ENCODE results near the gene KCTD15. TPM values are rescaled to one million over a fixed set of nuclear protein-coding genes. Genes with fewer than 3 reads are reported as not detected.
A peak's percentile ranks its signal among the peaks of the same experiment; 100 is the strongest.

KCTD15 gene
- total and polyA plus RNA-seq, 10 donors = 7.6 to 31.8 (median 19.2) TPM

DNA sequence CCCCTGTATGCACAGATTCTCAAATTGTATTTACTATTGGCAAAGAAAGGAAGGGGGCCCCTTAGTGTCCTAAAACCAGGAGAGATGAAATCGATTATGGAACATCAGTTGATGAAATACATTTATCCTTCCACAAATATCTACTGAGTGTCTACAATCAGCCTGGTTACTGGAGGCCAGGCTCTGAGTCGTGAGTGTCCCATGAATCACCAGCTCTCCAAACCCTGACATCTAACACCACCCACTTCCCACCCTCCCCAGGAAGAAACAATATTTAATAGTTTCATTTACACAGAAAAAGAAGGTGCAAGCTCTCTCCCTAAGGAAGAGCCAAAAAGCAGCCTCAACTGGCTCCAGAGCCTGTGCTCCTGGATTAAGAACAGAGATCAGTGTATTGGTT, 25.2 kb downstream of the KCTD15 start:
- no peak for TF ChIP-seq CTCF (IDR thresholded peaks at IDR 0.05 in 8 of 11, conservative IDR thresholded peaks at IDR 0.05 in 3 of 11)
- no peak for TF ChIP-seq POLR2A (IDR thresholded peaks at IDR 0.05)
- no peak for TF ChIP-seq POLR2AphosphoS5 (IDR thresholded peaks at IDR 0.05)
- H3K27me3 ChIP-seq (replicated peaks in 1 of 7) = peaks cover 0 to 19% (median 0%) of the 10 kb centered on the region in 7 donors
- peaks cover 17 to 48% (median 29%) of the 10 kb centered on the region in 6 donors for H3K4me1 ChIP-seq
- H3K4me3 ChIP-seq = no peak overlapping the region
- no peak for DNase-seq
- whole genome bisulfite sequencing, 5 donors = 38 to 78% (median 54%) methylated on average over 2 of the region's 2 CpGs
- H3K36me3 ChIP-seq = no peaks in the 10 kb centered on the region
- peak overlapping the region in 5 of 8 donors; percentile 75 to 89 (median 89) for H3K27ac ChIP-seq
- intact Hi-C loops (cut with DNase I; ENCODE audit: low total_unique reads) = no loop called here
- H3K9me3 ChIP-seq = no peaks in the 10 kb centered on the region

DNA sequence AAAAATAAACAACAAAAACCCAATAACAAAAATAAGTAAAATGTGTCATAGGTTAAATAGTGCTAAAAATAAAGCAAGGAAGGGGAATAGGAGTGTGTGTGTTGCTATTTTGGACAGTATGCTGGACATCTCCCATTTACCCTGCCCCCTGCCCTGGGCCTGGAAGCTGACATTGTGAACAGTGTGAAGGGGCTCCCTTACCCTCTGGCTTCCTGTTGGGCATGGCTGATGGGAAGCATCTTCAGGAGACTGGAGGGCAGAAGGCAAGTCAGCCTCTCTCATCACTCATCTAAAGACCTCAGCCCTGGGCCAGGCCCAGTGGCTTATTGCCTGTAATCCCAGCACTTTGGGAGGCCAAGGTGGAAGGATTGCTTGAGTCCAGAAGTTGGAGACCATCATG, 26.7 kb downstream of the KCTD15 start:
- DNase-seq = peak; percentile 18
- Histone ChIP-seq H3K4me3 (no peak overlapping the region), H3K27ac (no peak overlapping the region), H3K27me3 (replicated peaks in 1 of 7) (peaks cover 0 to 21% (median 0%) of the 10 kb centered on the region in 7 donors), H3K4me1 (peaks cover 17 to 38% (median 27%) of the 10 kb centered on the region in 6 donors), H3K36me3 (no peaks in the 10 kb centered on the region), H3K9me3 (no peaks in the 10 kb centered on the region)
- TF ChIP-seq CTCF (IDR thresholded peaks at IDR 0.05 in 8 of 11, conservative IDR thresholded peaks at IDR 0.05 in 3 of 11) (no peak), POLR2AphosphoS5 (IDR thresholded peaks at IDR 0.05) (no peak), POLR2A (IDR thresholded peaks at IDR 0.05) (no peak)
- intact Hi-C loops (cut with DNase I; ENCODE audit: low total_unique reads) = no loop called here

DNA sequence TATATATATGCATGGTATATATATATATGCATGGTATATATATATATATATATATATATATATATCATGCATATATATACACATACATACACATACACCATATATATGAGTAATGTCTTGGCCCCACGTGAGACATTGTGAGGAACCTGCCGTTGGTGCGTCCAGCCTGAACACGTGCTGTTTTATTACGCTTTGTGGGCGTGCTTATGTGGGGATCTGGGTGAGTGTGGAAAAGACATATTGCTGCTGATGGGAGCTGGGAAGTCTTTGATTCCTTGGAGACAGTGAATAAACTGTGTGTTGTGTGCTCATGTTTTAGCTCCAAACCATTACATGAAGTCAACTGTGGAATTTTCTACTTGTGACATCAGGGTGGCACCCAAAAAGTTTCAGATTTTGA, 28.9 kb downstream of the KCTD15 start:
- Histone ChIP-seq H3K4me3 (no peak overlapping the region), H3K4me1 (peaks cover 3 to 16% (median 9%) of the 10 kb centered on the region in 6 donors), H3K27ac (no peak overlapping the region), H3K36me3 (no peaks in the 10 kb centered on the region), H3K9me3 (no peaks in the 10 kb centered on the region), H3K27me3 (replicated peaks in 1 of 7) (peaks cover 0 to 11% (median 0%) of the 10 kb centered on the region in 7 donors)
- WGBS, 5 donors = 82 to 95% (median 92%) methylated on average over 6 of the region's 6 CpGs
- intact Hi-C loops (cut with DNase I; ENCODE audit: low total_unique reads) = no loop called here
- DNase-seq = no peak
- TF ChIP-seq POLR2A (IDR thresholded peaks at IDR 0.05) (no peak), CTCF (IDR thresholded peaks at IDR 0.05 in 8 of 11, conservative IDR thresholded peaks at IDR 0.05 in 3 of 11) (no peak), POLR2AphosphoS5 (IDR thresholded peaks at IDR 0.05) (no peak)

DNA sequence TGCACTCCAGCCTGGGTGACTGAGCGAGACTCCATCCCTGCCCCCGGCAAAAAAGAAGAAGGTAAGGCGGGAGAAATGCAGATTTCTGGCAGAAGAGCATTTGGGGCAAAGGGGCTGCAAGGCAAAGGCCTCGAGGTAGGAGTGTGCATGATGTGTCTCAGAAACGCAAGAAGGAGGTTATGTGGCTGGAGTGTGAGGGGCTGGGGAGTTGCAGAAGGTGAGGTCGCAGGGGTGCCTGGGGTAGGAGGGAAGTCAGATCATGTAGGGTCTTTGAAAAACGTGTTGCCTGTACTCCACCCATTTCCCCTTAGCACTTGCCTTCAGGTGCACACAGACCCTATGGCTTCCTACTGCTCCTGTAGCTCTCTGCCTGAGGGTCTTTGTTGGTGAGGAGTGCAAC, 29.9 kb downstream of the KCTD15 start:
- WGBS, 5 donors = 78 to 88% (median 78%) methylated on average over 7 of the region's 7 CpGs
- TF ChIP-seq POLR2AphosphoS5 (IDR thresholded peaks at IDR 0.05) (no peak), POLR2A (IDR thresholded peaks at IDR 0.05) (no peak), CTCF (IDR thresholded peaks at IDR 0.05 in 8 of 11, conservative IDR thresholded peaks at IDR 0.05 in 3 of 11) (no peak)
- Histone ChIP-seq H3K9me3 (no peaks in the 10 kb centered on the region), H3K4me3 (no peak overlapping the region), H3K27ac (no peak overlapping the region), H3K27me3 (replicated peaks in 1 of 7) (peaks cover 0 to 3% (median 0%) of the 10 kb centered on the region in 7 donors), H3K36me3 (no peaks in the 10 kb centered on the region), H3K4me1 (peaks cover 0 to 6% (median 2%) of the 10 kb centered on the region in 6 donors)
- intact Hi-C loops (cut with DNase I; ENCODE audit: low total_unique reads) = no loop called here
- peak; percentile 30 for DNase-seq
